Measurements from ENCODE around the gene CENPT. TPM values are rescaled to one million over a fixed set of nuclear protein-coding genes. Genes with fewer than 3 reads are reported as not detected.
A peak's percentile ranks its signal among the peaks of the same experiment; 100 is the strongest.

The CENPT gene
- total and polyA plus RNA-seq, 7 donors = 9.6 to 53.7 (median 38.2) TPM

- Histone ChIP-seq H3K9me3 (no peaks in the 10 kb centered on the region), H3K36me3 (peaks cover 37 to 45% (median 38%) of the 10 kb centered on the region in 4 donors), H3K27ac (peak within 1 kb of the TSS; percentile 64 to 70 (median 68)), H3K27me3 (no peaks in the 10 kb centered on the region), H3K4me1 (peaks cover 0 to 13% (median 9%) of the 10 kb centered on the region in 4 donors), H3K4me3 (peak within 1 kb of the TSS in 3 of 4 donors; percentile 13 to 19 (median 17))
- DNase-seq = peak; percentile 98
- 55 to 69% methylated on average over 22 of the region's 22 CpGs for WGBS, 2 donors
- intact Hi-C loops (cut with DNase I) = loop anchor here (2.0 to 5.0 kb wide), 2 partner anchors 38 to 158 kb away; partner anchors contain the start of genes CENPT and NUTF2
- peak in 3 of 4 donors; percentile 36 to 45 (median 39) for TF ChIP-seq POLR2AphosphoS5 (IDR thresholded peaks at IDR 0.05)
- TF ChIP-seq POLR2A (IDR thresholded peaks at IDR 0.05) = no peak
Observed at GRCh38 chr16:67884684-67885083, 37.2 kb upstream of the CENPT start, which contains the start of gene NRN1L. Gene NRN1L (plus strand): TSS chr16:67884885. CDS start chr16:67884904, 19 bp downstream.

DNA sequence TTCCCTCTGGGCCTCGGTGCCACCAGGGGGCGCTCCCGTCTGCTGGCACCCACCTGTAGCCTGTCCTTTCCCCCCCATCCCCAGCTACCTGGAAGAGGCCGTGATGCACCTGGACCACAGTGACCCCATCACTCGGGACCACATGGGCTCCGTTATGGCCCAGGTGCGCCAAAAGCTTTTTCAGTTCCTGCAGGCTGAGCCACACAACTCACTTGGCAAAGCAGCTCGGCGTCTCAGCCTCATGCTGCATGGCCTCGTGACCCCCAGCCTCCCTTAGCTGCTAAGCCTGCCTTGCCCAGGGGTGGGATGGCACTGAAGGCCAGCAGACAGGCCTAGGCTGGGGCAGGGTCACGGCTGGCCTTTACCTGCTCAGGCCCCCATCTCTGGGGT lies 36.4 kb upstream of the CENPT start:
- Histone ChIP-seq H3K4me3 (no peak overlapping the region), H3K9me3 (no peaks in the 10 kb centered on the region), H3K27me3 (no peaks in the 10 kb centered on the region), H3K36me3 (peaks cover 45 to 53% (median 47%) of the 10 kb centered on the region in 4 donors), H3K4me1 (peaks cover 0 to 13% (median 9%) of the 10 kb centered on the region in 4 donors), H3K27ac (peak overlapping the region; percentile 64 to 70 (median 68))
- DNase-seq = peak; percentile 80
- TF ChIP-seq CTCF (IDR thresholded peaks at IDR 0.05) = peak; percentile 76 to 91 (median 86)
- no peak for TF ChIP-seq EP300 (IDR thresholded peaks at IDR 0.05)
- no peak for TF ChIP-seq POLR2A (IDR thresholded peaks at IDR 0.05)
- WGBS, 2 donors = 55 to 62% methylated on average over 11 of the region's 11 CpGs
- intact Hi-C loops (cut with DNase I) = loop anchor here (1.0 to 5.0 kb wide), 3 partner anchors 37 to 158 kb away; partner anchors contain the start of genes CENPT and NUTF2

DNA sequence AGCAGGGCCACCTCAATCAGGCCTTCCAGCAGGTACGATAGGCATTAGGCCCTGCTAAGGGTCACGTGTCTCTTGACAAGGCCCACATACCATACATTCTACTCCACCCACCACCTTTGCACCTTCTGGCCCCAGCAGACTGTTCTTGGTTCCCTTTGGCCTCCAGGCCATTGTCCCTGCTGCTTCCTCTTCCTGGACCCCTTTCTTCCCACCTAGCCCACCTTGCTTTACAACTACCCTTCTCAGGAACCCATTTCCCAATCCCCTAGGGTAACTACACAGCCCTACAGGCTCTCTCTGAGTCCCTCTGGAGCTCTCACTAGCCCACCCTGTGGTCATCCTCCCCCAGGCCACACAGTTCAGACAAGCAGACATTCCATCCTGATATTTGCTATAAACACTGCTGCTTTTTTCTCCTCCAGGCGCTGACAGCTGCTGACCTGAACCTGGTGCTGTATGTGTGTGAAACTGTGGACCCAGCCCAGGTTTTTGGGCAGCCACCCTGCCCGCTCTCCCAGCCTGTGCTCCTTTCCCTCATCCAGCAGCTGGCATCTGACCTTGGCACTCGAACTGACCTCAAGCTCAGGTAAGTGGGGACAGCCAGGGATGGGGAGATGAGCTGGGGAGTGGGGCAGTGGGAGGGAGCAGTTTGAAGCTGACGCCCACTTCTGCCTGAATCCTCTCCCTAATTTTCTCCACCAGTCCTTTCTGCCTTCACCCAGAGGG lies 35.8 kb upstream of the CENPT start:
- no peak for TF ChIP-seq CTCF (IDR thresholded peaks at IDR 0.05)
- no peak for TF ChIP-seq POLR2A (IDR thresholded peaks at IDR 0.05)
- no peak for TF ChIP-seq EP300 (IDR thresholded peaks at IDR 0.05)
- no peak for TF ChIP-seq POLR2AphosphoS5 (IDR thresholded peaks at IDR 0.05)
- Histone ChIP-seq H3K27ac (peak overlapping the region in 2 of 4 donors; percentile 64 to 69), H3K9me3 (no peaks in the 10 kb centered on the region), H3K4me1 (peaks cover 0 to 13% (median 9%) of the 10 kb centered on the region in 4 donors), H3K4me3 (no peak overlapping the region), H3K36me3 (peaks cover 51 to 59% (median 52%) of the 10 kb centered on the region in 4 donors), H3K27me3 (no peaks in the 10 kb centered on the region)
- 52 to 68% methylated on average over 6 of the region's 6 CpGs for WGBS, 2 donors
- intact Hi-C loops (cut with DNase I) = loop anchor here (1.0 to 5.0 kb wide), 2 partner anchors 45 to 159 kb away; no protein-coding TSS in a partner anchor
- DNase-seq = no peak

- H3K4me1 ChIP-seq = peaks cover 0 to 13% (median 9%) of the 10 kb centered on the region in 4 donors
- DNase-seq = no peak
- H3K27ac ChIP-seq = no peak overlapping the region
- intact Hi-C loops (cut with DNase I) = loop anchor here (1.0 to 5.0 kb wide), 2 partner anchors 46 to 160 kb away; no protein-coding TSS in a partner anchor
- peaks cover 58 to 66% (median 60%) of the 10 kb centered on the region in 4 donors for H3K36me3 ChIP-seq
- no peaks in the 10 kb centered on the region for H3K27me3 ChIP-seq
- WGBS, 2 donors = 81 to 85% methylated on average over 18 of the region's 18 CpGs
- no peak for TF ChIP-seq POLR2A (IDR thresholded peaks at IDR 0.05)
- TF ChIP-seq CTCF (IDR thresholded peaks at IDR 0.05) = no peak
- no peak for TF ChIP-seq POLR2AphosphoS5 (IDR thresholded peaks at IDR 0.05)
- TF ChIP-seq EP300 (IDR thresholded peaks at IDR 0.05) = no peak
- no peak overlapping the region for H3K4me3 ChIP-seq
- H3K9me3 ChIP-seq = no peaks in the 10 kb centered on the region
Observed at GRCh38 chr16:67882374-67883145, 35.1 kb upstream of the CENPT start.
